ENCODE data around the gene TCF21.

DNA sequence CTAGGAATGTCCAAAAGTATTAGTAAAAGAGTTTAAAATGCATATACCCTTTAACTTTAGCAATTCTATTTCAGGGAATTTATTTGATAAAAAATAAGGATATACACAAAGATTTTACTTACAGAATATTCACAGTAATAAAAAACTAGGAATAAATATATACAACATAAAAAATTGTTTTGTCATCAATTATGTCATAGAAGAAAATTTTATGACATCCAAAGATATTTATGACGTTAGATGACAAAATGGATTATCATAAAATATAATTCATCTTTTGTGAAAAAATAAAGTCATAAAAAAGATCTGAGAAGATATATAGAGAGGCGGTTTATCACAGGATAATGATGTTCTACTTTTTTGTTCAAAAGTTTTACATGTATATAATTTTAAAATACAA lies 32.0 kb upstream of the TCF21 start:
- TF ChIP-seq, protein P1, sequence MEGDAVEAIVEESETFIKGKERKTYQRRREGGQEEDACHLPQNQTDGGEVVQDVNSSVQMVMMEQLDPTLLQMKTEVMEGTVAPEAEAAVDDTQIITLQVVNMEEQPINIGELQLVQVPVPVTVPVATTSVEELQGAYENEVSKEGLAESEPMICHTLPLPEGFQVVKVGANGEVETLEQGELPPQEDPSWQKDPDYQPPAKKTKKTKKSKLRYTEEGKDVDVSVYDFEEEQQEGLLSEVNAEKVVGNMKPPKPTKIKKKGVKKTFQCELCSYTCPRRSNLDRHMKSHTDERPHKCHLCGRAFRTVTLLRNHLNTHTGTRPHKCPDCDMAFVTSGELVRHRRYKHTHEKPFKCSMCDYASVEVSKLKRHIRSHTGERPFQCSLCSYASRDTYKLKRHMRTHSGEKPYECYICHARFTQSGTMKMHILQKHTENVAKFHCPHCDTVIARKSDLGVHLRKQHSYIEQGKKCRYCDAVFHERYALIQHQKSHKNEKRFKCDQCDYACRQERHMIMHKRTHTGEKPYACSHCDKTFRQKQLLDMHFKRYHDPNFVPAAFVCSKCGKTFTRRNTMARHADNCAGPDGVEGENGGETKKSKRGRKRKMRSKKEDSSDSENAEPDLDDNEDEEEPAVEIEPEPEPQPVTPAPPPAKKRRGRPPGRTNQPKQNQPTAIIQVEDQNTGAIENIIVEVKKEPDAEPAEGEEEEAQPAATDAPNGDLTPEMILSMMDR (IDR thresholded peaks at IDR 0.05; ENCODE audit: poor library complexity), result no peak
- TF ChIP-seq EZH2 (IDR thresholded peaks at IDR 0.05; ENCODE audit: borderline replicate concordance), result no peak
- TF ChIP-seq EZH2phosphoT487 (IDR thresholded peaks at IDR 0.05; ENCODE audit: low read depth, severe bottlenecking, unreplicated experiment), result no peak
